ENCODE measurements around the gene PTPRC. TPM values are rescaled to one million over a fixed set of nuclear protein-coding genes. Genes with fewer than 3 reads are reported as not detected.

Gene PTPRC
- total and polyA plus RNA-seq, 9 donors, result 1.9 to 17.5 (median 6.9) TPM

DNA sequence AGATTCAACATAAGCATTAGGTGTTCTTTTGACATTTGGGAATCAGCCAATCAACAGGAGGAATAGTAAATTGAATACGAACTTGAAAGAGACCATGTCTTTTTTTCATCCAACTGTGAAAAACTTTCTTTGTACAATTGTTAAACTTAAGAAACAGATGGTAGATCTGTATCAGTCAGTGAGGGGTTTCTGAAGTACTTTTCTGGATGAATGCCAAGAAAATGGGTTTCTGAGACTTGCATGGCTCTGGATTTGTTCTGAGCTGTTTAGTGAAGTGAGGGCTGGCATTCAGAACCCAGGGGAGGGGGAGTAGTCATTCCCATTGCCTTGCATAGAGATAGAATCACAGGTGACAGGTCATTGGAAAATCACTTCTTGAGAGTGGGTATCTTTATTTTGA, 37.4 kb downstream of the PTPRC start:
- intact Hi-C loops (cut with DNase I), result no loop called here
- Histone ChIP-seq H3K4me3 (no peak overlapping the region), H3K9me3 (no peaks in the 10 kb centered on the region), H3K36me3 (no peaks in the 10 kb centered on the region), H3K27me3 (no peaks in the 10 kb centered on the region), H3K4me1 (ENCODE audit: insufficient read depth) (no peaks in the 10 kb centered on the region), H3K27ac (no peak overlapping the region)
- WGBS, 3 donors, result 36 to 80% (median 40%) methylated on average over 1 of the region's 1 CpG
- TF ChIP-seq EP300 (IDR thresholded peaks at IDR 0.05), result no peak
- TF ChIP-seq, protein P1, sequence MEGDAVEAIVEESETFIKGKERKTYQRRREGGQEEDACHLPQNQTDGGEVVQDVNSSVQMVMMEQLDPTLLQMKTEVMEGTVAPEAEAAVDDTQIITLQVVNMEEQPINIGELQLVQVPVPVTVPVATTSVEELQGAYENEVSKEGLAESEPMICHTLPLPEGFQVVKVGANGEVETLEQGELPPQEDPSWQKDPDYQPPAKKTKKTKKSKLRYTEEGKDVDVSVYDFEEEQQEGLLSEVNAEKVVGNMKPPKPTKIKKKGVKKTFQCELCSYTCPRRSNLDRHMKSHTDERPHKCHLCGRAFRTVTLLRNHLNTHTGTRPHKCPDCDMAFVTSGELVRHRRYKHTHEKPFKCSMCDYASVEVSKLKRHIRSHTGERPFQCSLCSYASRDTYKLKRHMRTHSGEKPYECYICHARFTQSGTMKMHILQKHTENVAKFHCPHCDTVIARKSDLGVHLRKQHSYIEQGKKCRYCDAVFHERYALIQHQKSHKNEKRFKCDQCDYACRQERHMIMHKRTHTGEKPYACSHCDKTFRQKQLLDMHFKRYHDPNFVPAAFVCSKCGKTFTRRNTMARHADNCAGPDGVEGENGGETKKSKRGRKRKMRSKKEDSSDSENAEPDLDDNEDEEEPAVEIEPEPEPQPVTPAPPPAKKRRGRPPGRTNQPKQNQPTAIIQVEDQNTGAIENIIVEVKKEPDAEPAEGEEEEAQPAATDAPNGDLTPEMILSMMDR (IDR thresholded peaks at IDR 0.05), result no peak
- no peak for DNase-seq

DNA sequence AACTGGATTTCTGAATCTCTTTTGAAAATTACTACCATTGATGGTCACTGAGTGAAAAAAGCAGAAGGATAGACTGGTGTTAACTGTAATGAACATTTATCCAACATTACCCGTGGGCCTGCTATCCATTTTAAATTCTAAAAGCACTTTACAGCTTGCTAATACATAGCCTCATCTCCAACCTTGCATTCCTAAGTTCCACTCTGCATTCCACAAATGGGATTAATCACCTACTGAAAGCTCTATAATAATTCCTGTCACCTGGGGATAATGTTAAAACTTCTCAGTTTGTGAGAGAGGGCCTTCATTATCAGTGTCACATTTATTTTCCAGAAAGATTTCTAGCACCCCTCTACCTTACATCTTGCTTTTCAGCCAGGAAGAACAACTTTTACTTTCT, 38.2 kb downstream of the PTPRC start:
- Histone ChIP-seq H3K4me1 (ENCODE audit: insufficient read depth) (no peaks in the 10 kb centered on the region), H3K27me3 (no peaks in the 10 kb centered on the region), H3K36me3 (no peaks in the 10 kb centered on the region), H3K9me3 (no peaks in the 10 kb centered on the region), H3K4me3 (no peak overlapping the region), H3K27ac (no peak overlapping the region)
- TF ChIP-seq, protein P1 (IDR thresholded peaks at IDR 0.05), result no peak
- no peak for TF ChIP-seq EP300 (IDR thresholded peaks at IDR 0.05)
- TF ChIP-seq POLR2A (IDR thresholded peaks at IDR 0.05), result no peak
- 38 to 49% (median 38%) methylated on average over 1 of the region's 1 CpG for WGBS, 3 donors
- intact Hi-C loops (cut with DNase I), result no loop called here
- DNase-seq, result no peak

DNA sequence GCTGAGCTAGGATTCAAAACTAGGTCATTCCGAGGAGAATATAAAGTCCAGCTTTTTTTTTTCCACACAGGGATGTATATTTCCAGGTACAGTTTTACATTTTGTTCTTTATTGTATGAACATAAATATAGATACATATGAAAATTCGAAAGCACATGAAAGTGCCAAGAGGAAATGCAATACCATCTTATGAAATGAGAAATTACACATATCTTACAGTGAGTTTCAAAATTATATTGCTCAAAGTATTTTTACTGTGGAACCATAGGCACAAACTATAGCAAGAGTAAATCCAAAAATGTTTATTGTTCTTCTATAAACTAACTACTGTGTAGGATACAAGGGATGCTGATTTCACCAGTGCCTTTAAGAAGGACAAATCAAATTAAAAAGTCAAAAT, 39.0 kb downstream of the PTPRC start:
- H3K4me3 ChIP-seq, result no peak overlapping the region
- intact Hi-C loops (cut with DNase I), result no loop called here

DNA sequence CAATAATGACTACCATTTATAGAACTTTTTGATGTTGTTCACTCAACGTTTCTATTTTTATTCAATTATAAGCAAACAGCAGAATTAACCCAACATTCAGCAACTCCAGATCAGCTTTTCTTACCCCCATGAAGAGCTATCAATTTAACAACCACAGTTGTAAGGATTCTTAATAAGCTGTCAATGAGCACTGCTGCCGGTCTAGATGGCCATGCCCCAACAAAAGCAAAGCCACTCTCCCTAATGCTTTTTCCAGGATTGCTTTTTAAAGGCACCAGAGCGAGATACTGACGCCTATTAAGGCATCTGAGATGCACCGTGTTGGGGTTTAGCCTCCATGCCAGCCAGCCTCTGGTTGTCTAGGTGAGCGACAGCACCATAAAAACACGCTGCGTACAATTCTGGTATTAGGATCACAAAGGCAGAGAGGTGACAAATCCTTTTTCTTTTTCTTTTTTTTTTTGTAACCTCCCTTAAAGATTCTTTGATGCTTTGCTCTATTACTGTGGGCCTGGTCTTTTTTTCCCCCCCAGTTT, 39.5 kb downstream of the PTPRC start:
- Histone ChIP-seq H3K36me3 (no peaks in the 10 kb centered on the region), H3K9me3 (no peaks in the 10 kb centered on the region), H3K27me3 (no peaks in the 10 kb centered on the region), H3K4me1 (ENCODE audit: insufficient read depth) (no peaks in the 10 kb centered on the region), H3K27ac (no peak overlapping the region), H3K4me3 (no peak overlapping the region)
- DNase-seq, result no peak
- intact Hi-C loops (cut with DNase I), result no loop called here
- 73 to 78% (median 77%) methylated on average over 8 of the region's 8 CpGs for WGBS, 3 donors
- TF ChIP-seq EP300 (IDR thresholded peaks at IDR 0.05) (no peak), POLR2A (IDR thresholded peaks at IDR 0.05) (no peak)
- TF ChIP-seq, protein P1 (IDR thresholded peaks at IDR 0.05), result no peak

More for the DNA sequence above, 39.0 kb downstream of the PTPRC start:
- Histone ChIP-seq H3K9me3 (no peaks in the 10 kb centered on the region), H3K27me3 (no peaks in the 10 kb centered on the region), H3K4me1 (ENCODE audit: insufficient read depth) (no peaks in the 10 kb centered on the region), H3K27ac (no peak overlapping the region), H3K36me3 (no peaks in the 10 kb centered on the region)
- DNase-seq, result no peak
- 84 to 92% (median 86%) methylated on average over 2 of the region's 2 CpGs for WGBS, 3 donors
- TF ChIP-seq POLR2A (IDR thresholded peaks at IDR 0.05) (no peak), EP300 (IDR thresholded peaks at IDR 0.05) (no peak)
- TF ChIP-seq, protein P1 (IDR thresholded peaks at IDR 0.05), result no peak

All from ovary (tissue), 9 donors.